ENCODE measurements around the gene ABI3BP.
"Not testable (repeated sequence)": the region's sequence is repeated elsewhere in the genome, so short reads cannot be mapped to it uniquely, and the experiment has no call there.

ABI3BP gene
- long read RNA-seq, donor 1, result 0 reads
- long read RNA-seq, donor 2, result 0 reads
- long read RNA-seq, donor 3, result 0 reads
- long read RNA-seq, donor 4, result 0 reads
- long read RNA-seq, donor 5, partial matches to known transcripts, result 0 of 1 reads
- long read RNA-seq, donor 5, other reads (novel, unspliced or antisense), result 0 of 1 reads
- long read RNA-seq, donor 6, result 0 reads
- long read RNA-seq, donor 7, result 0 reads
- long read RNA-seq, donor 8, result 0 reads

GRCh38 chr3:100993309-100993708 is at the start of gene ABI3BP:
ABI3BP (minus strand) TSS chr3:100993421; CDS start chr3:100993384, 37 bp downstream.
- DNase-seq, result peak; percentile 4

- no peak for DNase-seq
Measured at GRCh38 chr3:101039285-101039684, 46.1 kb upstream of the ABI3BP start.

- DNase-seq, result no peak
Measured at GRCh38 chr3:101038880-101039279, 45.7 kb upstream of the ABI3BP start.

- DNase-seq, result no peak
Measured at GRCh38 chr3:101038393-101038792, 45.2 kb upstream of the ABI3BP start.

GRCh38 chr3:101037613-101038012 is 44.4 kb upstream of the ABI3BP start:
- no peak for DNase-seq

- no peak for DNase-seq
Measured at GRCh38 chr3:101036676-101037075, 43.5 kb upstream of the ABI3BP start.

GRCh38 chr3:101036213-101036618 is 43.0 kb upstream of the ABI3BP start:
- no peak for DNase-seq

- no peak for DNase-seq
Measured at GRCh38 chr3:101027286-101027685, 34.1 kb upstream of the ABI3BP start.

GRCh38 chr3:101026881-101027280 is 33.7 kb upstream of the ABI3BP start:
- DNase-seq, result no peak

- no peak for DNase-seq
Measured at GRCh38 chr3:101026244-101026643, 33.0 kb upstream of the ABI3BP start.

GRCh38 chr3:101020351-101021015 is 27.3 kb upstream of the ABI3BP start:
- no peak for DNase-seq

GRCh38 chr3:101017017-101017416 is 23.8 kb upstream of the ABI3BP start:
- DNase-seq, result no peak

- not testable (repeated sequence) for DNase-seq
Measured at GRCh38 chr3:101012312-101012711, 19.1 kb upstream of the ABI3BP start.

- DNase-seq, result no peak
Measured at GRCh38 chr3:101011136-101011535, 17.9 kb upstream of the ABI3BP start.

GRCh38 chr3:101010296-101010695 is 17.1 kb upstream of the ABI3BP start:
- no peak for DNase-seq

GRCh38 chr3:101009386-101009785 is 16.2 kb upstream of the ABI3BP start:
- DNase-seq, result no peak

GRCh38 chr3:100999160-100999559 is 5.9 kb upstream of the ABI3BP start:
- no peak for DNase-seq

GRCh38 chr3:100994809-100995208 is 1.6 kb upstream of the ABI3BP start:
- no peak for DNase-seq

- DNase-seq, result no peak
Measured at GRCh38 chr3:100994187-100994586, 966 bp upstream of the ABI3BP start.

GRCh38 chr3:100992231-100993012 is 799 bp downstream of the ABI3BP start:
- peak; percentile 21 for DNase-seq

- no peak for DNase-seq
Measured at GRCh38 chr3:100988080-100988479, 5.1 kb downstream of the ABI3BP start.

GRCh38 chr3:100984308-100984707 is 8.9 kb downstream of the ABI3BP start:
- DNase-seq, result no peak

GRCh38 chr3:100982710-100983109 is 10.5 kb downstream of the ABI3BP start:
- DNase-seq, result no peak

Measured in right kidney (tissue), 9 donors.